Testis (tissue), 3 donors: ENCODE measurements around the gene ZC3H4. TPM values are rescaled to one million over a fixed set of nuclear protein-coding genes. Genes with fewer than 3 reads are reported as not detected.
A peak's percentile ranks its signal among the peaks of the same experiment; 100 is the strongest.

Experiments used
- DNase-seq: peaks from one replicate; pipeline ENCODE4 v3.0.0-alpha.2; 2019
- H3K27ac ChIP-seq, 2 donors: fragments of 200-600 bp; sonication (generic); one replicate each; pipeline ENCODE4 v1.5.1; 2019
- H3K27me3 ChIP-seq: fragments of 200-600 bp; sonication (generic); one replicate; pipeline ENCODE4 v1.5.1; 2019
- H3K36me3 ChIP-seq: fragments of 200-600 bp; sonication (generic); one replicate; pipeline ENCODE4 v1.5.1; 2017; ENCODE audit warnings: low read depth; ENCODE audit errors: missing control alignments
- H3K4me1 ChIP-seq: fragments of 200-600 bp; sonication (generic); one replicate; pipeline ENCODE4 v1.5.1; 2019
- H3K4me3 ChIP-seq, 2 donors: fragments of 200-600 bp; sonication (generic); one replicate each; pipeline ENCODE4 v1.5.1; 2017 to 2019
- H3K9me3 ChIP-seq: fragments of 200-600 bp; sonication (generic); one replicate; pipeline ENCODE4 v1.5.1; 2017
- CTCF ChIP-seq, 3 experiments: fragments of 450-650 bp in 2 of 3; fragments of 200-600 bp in 1 of 3; sonication (generic) in 1 of 3; IDR thresholded peaks; one replicate each; pipeline ENCODE4 v1.5.1; 2016 to 2019; ENCODE audit warnings: antibody characterized with exemption in 3 of 3, mild to moderate bottlenecking in 2 of 3, moderate library complexity in 1 of 3
- POLR2A ChIP-seq: fragments of 450-650 bp; IDR thresholded peaks from one replicate; pipeline ENCODE4 v1.6.1; 2017; ENCODE audit warnings: antibody characterized with exemption, mild to moderate bottlenecking, moderate library complexity
- WGBS, 2 donors: methylation state at CpG; one replicate each; pipeline ENCODE4 v1.1.5; 2018; 5-methylcytosine and 5-hydroxymethylcytosine counted together
- intact Hi-C: fragments of 100-400 bp; cut with DNase I; formaldehyde crosslinking; loops from one replicate; pipeline ENCODE4 v1.15.1; 2023; ENCODE audit warnings: low total_unique reads
- polyA plus RNA-seq: library from polyadenylated mRNA; stranded (reverse); fragments of 350-450 nt; fragmentation: Illumina TruSeq; extraction: RNeasy Lipid Tissue Mini Kit (QIAGEN cat#74804); gene quantifications from one replicate; pipeline ENCODE4 v1.2.3, GENCODE V29; 2014; ENCODE audit warnings: low read depth, low replicate concordance; ENCODE audit not compliant: insufficient read depth
- total RNA-seq, 2 donors: library from RNA; depleted of rRNA; stranded (reverse); fragments of >200 nt; gene quantifications; one replicate each; pipeline ENCODE4 v1.2.3, GENCODE V29; 2016

The ZC3H4 gene
- total and polyA plus RNA-seq, 3 donors from 2014 or later, result 25.4 to 47.3 (median 45.2) TPM

GRCh38 chr19:47044946-47045866 lies 68.4 kb downstream of the ZC3H4 start:
- 64 to 80% methylated on average over 13 to 50 of the region's 56 CpGs for WGBS, 2 donors
- intact Hi-C loops, result no loop called here
- Histone ChIP-seq H3K36me3 (no peaks in the 10 kb centered on the region), H3K27ac (no peak overlapping the region), H3K27me3 (no peaks in the 10 kb centered on the region), H3K4me1 (no peaks in the 10 kb centered on the region), H3K4me3 (peak overlapping the region; percentile 4 to 24), H3K9me3 (no peaks in the 10 kb centered on the region)
- DNase-seq, result no peak
- TF ChIP-seq POLR2A (no peak), CTCF (IDR thresholded peaks at IDR 0.05) (no peak)

GRCh38 chr19:47040869-47041268 lies 72.7 kb downstream of the ZC3H4 start:
- Histone ChIP-seq H3K4me3 (no peak overlapping the region), H3K27ac (no peak overlapping the region), H3K27me3 (no peaks in the 10 kb centered on the region), H3K36me3 (no peaks in the 10 kb centered on the region), H3K4me1 (peaks cover 6% of the 10 kb centered on the region), H3K9me3 (no peaks in the 10 kb centered on the region)
- DNase-seq, result no peak
- WGBS, 2 donors, result 68 to 78% methylated on average over 6 to 8 of the region's 8 CpGs
- TF ChIP-seq CTCF (IDR thresholded peaks at IDR 0.05) (no peak), POLR2A (no peak)
- intact Hi-C loops, result no loop called here

GRCh38 chr19:47039239-47039874 lies 74.2 kb downstream of the ZC3H4 start:
- intact Hi-C loops, result no loop called here
- WGBS, 2 donors, result 94 to 95% methylated on average over 17 of the region's 17 CpGs
- H3K9me3 ChIP-seq, result no peaks in the 10 kb centered on the region
- H3K27me3 ChIP-seq, result no peaks in the 10 kb centered on the region
- TF ChIP-seq POLR2A (no peak), CTCF (IDR thresholded peaks at IDR 0.05) (no peak)
- no peaks in the 10 kb centered on the region for H3K36me3 ChIP-seq
- no peak overlapping the region for H3K27ac ChIP-seq
- H3K4me1 ChIP-seq, result peaks cover 12% of the 10 kb centered on the region
- DNase-seq, result no peak
- no peak overlapping the region for H3K4me3 ChIP-seq

GRCh38 chr19:47037766-47038165 lies 75.8 kb downstream of the ZC3H4 start:
- Histone ChIP-seq H3K36me3 (no peaks in the 10 kb centered on the region), H3K4me1 (peaks cover 12% of the 10 kb centered on the region), H3K9me3 (no peaks in the 10 kb centered on the region), H3K4me3 (no peak overlapping the region), H3K27ac (no peak overlapping the region), H3K27me3 (no peaks in the 10 kb centered on the region)
- WGBS, 2 donors, result 65 to 67% methylated on average over 1 of the region's 1 CpG
- TF ChIP-seq POLR2A (no peak), CTCF (IDR thresholded peaks at IDR 0.05) (no peak)
- intact Hi-C loops, result no loop called here
- no peak for DNase-seq
